K562 (cell line): ENCODE measurements around the gene UNC5C. TPM values are rescaled to one million over a fixed set of nuclear protein-coding genes. Genes with fewer than 3 reads are reported as not detected.

Experiments used
- BMI1 ChIP-seq: fragments of 150-350 bp; IDR thresholded peaks from 2 replicates; pipeline ENCODE4 v1.6.1; 2014; ENCODE audit warnings: low read length
- BRF1 ChIP-seq: IDR thresholded peaks from 3 replicates; pipeline ENCODE4 v1.6.1; 2011; ENCODE audit warnings: borderline replicate concordance, mild to moderate bottlenecking; ENCODE audit not compliant: insufficient read length; ENCODE audit errors: extremely low read depth
- CREB1 ChIP-seq, 2 experiments: sonication (generic) in 1 of 2; formaldehyde crosslinking in 1 of 2; IDR thresholded peaks; 2 replicates each; pipeline versions ENCODE4 v1.6.1 to v1.8.0; 2012 to 2022; ENCODE audit warnings: inconsistent platforms in 1 of 2, mild to moderate bottlenecking in 1 of 2, missing genetic modification reagents in 1 of 2, moderate library complexity in 1 of 2
- CREM ChIP-seq: IDR thresholded peaks from 2 replicates; pipeline ENCODE4 v1.6.1; 2014; ENCODE audit warnings: antibody characterized with exemption, low read depth
- FOSL1 ChIP-seq: fragments of 200-800 bp; sonication (Bioruptor generic); conservative IDR thresholded peaks from 2 replicates; pipeline ENCODE4 v1.6.1; 2016; ENCODE audit warnings: missing genetic modification characterization, missing compliant biosample characterization
- MEIS2 ChIP-seq: fragments of 450-650 bp; IDR thresholded peaks from 2 replicates; pipeline ENCODE4 v1.6.1; 2014; ENCODE audit warnings: mild to moderate bottlenecking; ENCODE audit not compliant: partially characterized antibody
- PRDM10 ChIP-seq: fragments of 450-650 bp; IDR thresholded peaks from 2 replicates; pipeline ENCODE4 v1.6.1; 2018; ENCODE audit not compliant: partially characterized antibody
- SRSF3 ChIP-seq: fragments of 200-400 bp; formaldehyde crosslinking; IDR thresholded peaks from 2 replicates; pipeline ENCODE4 v1.6.1; 2016; ENCODE audit warnings: mild to moderate bottlenecking, low read length, moderate library complexity; ENCODE audit not compliant: insufficient read depth
- ZNF224 ChIP-seq: sonication (generic); formaldehyde crosslinking; IDR thresholded peaks from 2 replicates; pipeline ENCODE4 v1.8.0; 2022; ENCODE audit warnings: mild to moderate bottlenecking, missing genetic modification reagents
- ZNF318 ChIP-seq, 2 experiments: fragments of 450-650 bp; IDR thresholded peaks; 2 replicates each; pipeline ENCODE4 v1.6.1; 2016; ENCODE audit warnings: mild to moderate bottlenecking in 2 of 2, borderline replicate concordance in 1 of 2, low read depth in 1 of 2, moderate library complexity in 1 of 2
- ZNF780A ChIP-seq: fragments of 250-450 bp; sonication (Bioruptor Pico); IDR thresholded peaks from 2 replicates; pipeline ENCODE4 v1.5.0; 2021; ENCODE audit warnings: mild to moderate bottlenecking
- polyA plus RNA-seq, 8 experiments: library from polyadenylated mRNA; depleted of rRNA in 4 of 8; stranded (reverse) in 5 of 8; unstranded in 3 of 8; fragments of >200 nt; fragmentation: Nextera tagmentation in 2 of 8; fragmentation: Illumina TruSeq in 1 of 8; extraction: Ambion mirVana in 2 of 8; extraction: Trizol in 1 of 8; gene quantifications; 2 replicates each; pipeline versions ENCODE4 v1.2.1 to v1.2.3, GENCODE V29; 2011 to 2014; ENCODE audit warnings: inconsistent platforms in 1 of 8, missing spikeins in 1 of 8
- total RNA-seq, 7 experiments: library from RNA; depleted of rRNA in 6 of 7; stranded (reverse); fragments of >200 nt in 6 of 7; fragmentation: Illumina TruSeq in 2 of 7; extraction: Trizol in 2 of 7; gene quantifications; 2 replicates each; pipeline versions ENCODE4 v1.2.1 to v1.2.3, GENCODE V29; 2011 to 2021; ENCODE audit warnings: low replicate concordance in 1 of 7
- TF ChIP-seq, protein P1 (sequence below): fragments of 200-800 bp; sonication (Bioruptor generic); IDR thresholded peaks from 2 replicates; pipeline ENCODE4 v1.6.1; 2017; ENCODE audit warnings: missing genetic modification characterization, missing compliant biosample characterization

Gene UNC5C
- total and polyA plus RNA-seq, 9 of the 15 experiments (the other 6 are each of a cell fraction or from before 2014, with no cell fraction given): under 0.01 to 0.10 (median 0.03) TPM; not detected in 1

DNA sequence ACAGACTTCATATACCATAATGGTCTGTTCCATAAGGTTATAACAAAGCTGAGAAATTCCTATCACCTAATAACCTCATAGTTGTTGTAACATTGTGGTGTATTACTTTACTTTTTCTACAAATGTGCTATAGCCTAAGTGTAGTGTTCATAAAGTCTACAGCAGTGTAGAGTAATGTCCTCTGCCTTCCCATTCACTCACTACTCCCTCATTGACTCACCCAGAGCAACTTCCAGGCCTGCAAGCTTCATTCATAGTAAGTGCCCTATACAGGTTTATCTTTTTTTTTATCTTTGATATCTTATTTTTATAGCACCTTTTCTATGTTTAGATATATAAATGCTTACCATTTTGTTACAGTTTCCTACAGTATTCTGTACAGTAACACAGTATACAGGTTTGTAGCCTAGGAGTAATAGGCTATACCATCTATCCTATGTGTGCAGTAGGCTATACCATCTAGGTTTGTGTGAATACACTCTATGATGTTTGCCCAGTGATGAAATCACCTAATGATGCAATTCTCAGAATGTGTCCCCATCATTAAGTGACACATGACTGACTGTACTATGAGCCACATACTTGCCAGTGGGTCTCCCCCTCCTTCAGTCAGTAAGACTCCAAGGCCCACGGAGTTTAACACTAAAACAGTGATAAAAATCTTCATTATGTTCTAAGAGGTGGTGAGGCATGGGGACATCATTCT lies 299.9 kb downstream of the UNC5C start (continued):
- peak; percentile 67 for TF ChIP-seq CREM
- no peak for TF ChIP-seq ZNF780A (CRISPR knock-in tag)
- peak; percentile 49 for TF ChIP-seq MEIS2
- TF ChIP-seq FOSL1 (tag): peak; percentile 89
- TF ChIP-seq, protein P1, sequence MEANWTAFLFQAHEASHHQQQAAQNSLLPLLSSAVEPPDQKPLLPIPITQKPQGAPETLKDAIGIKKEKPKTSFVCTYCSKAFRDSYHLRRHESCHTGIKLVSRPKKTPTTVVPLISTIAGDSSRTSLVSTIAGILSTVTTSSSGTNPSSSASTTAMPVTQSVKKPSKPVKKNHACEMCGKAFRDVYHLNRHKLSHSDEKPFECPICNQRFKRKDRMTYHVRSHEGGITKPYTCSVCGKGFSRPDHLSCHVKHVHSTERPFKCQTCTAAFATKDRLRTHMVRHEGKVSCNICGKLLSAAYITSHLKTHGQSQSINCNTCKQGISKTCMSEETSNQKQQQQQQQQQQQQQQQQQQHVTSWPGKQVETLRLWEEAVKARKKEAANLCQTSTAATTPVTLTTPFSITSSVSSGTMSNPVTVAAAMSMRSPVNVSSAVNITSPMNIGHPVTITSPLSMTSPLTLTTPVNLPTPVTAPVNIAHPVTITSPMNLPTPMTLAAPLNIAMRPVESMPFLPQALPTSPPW (CRISPR knock-in tag): 0 out of 2 replicates have a peak, but pooled peaks have one; percentile 11
- TF ChIP-seq BMI1: no peak
- TF ChIP-seq ZNF318 (IDR thresholded peaks at IDR 0.05; ENCODE audit: borderline replicate concordance in 1 of 2, low read depth in 1 of 2): 0 out of 4 replicates have a peak, but pooled peaks of 1 of the 2 experiments have one; percentile 40
- peak; percentile 29; the same call in 1 of the 2 replicates for TF ChIP-seq CREB1 (IDR thresholded peaks at IDR 0.05)
- TF ChIP-seq CREB1 (CRISPR knock-in tag; IDR thresholded peaks at IDR 0.05): no peak
- no peak for TF ChIP-seq BRF1
- TF ChIP-seq SRSF3: no peak
- TF ChIP-seq ZNF224 (CRISPR knock-in tag): no peak
- TF ChIP-seq PRDM10: peak; percentile 94
